Endothelial cell of hepatic sinusoid (primary cell): ENCODE results near the gene LRIT1.

ENCODE experiments used
- in situ Hi-C: cut with HindIII; loops from 2 replicates; pipeline ENCODE4 v1.10.0; 2017; ENCODE audit warnings: low sequenced_read_pairs

The LRIT1 gene

DNA sequence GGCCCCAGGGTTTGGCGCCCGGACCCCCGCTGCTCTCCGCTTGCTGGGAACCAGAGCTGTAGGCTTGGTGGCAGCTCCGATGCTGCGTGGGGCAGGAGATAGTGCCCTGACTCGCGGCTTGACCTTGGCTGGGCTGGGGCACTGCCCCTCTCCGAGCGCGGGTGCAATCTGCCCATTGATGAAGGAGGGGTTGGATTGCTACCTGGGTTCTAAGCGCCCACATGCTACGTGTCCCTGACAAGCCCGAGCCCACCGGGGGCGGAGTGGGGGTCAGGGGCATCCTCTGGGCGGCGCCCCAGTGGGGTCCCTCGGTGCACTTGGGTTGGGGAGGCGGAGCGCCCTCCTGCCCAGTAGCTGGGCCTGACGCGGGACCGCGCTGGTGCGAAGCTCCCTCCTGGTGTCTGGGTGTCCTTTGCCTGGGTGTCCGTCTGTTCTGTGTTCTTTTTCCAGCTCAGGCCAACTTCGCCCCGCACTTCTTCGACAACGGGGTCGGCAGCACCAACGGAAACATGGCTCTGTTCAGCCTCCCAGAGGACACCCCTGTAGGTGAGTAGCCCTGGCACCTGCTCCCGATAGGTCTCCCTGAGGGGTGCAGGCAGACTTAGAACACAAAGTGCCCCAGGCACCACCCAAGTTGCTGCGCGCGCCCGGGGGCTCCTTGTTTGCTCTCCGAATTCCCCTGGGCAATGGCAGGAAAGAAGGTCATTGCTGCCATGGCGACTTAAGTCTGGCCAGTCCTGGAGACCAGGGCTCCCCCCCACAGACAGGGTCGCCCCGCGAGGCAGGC lies 46.1 kb downstream of the LRIT1 start:
- in situ Hi-C loops = no loop called here

GRCh38 chr10:84194424-84195043 lies 46.8 kb downstream of the LRIT1 start, which contains the start of gene CDHR1:
CDHR1 (plus strand) TSS chr10:84194537; CDS start chr10:84194761, 224 bp downstream.
- in situ Hi-C loops = no loop called here

- in situ Hi-C loops = no loop called here
These were observed 47.4 kb downstream of the LRIT1 start for GRCh38 chr10:84193846-84194423.

DNA sequence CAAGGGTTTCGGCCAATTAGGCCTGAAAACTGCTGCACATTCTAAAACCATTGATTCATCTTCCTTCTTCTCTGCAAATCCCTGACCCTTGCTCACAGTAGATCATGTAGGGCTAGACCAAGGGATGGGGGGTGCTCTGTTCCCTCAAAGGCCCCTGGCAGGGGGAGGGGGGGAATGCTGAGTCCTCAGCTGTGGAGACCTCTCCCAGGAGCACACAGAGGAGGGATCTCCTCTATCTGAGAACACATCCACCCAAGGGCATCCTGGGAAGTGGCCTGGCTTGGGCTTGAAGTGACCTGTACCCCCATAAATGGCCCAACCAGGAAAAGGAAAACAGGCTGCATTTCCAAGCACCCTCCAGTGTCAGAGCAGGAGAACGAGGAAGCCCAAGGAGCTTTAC lies 48.0 kb downstream of the LRIT1 start:
- in situ Hi-C loops = no loop called here

- in situ Hi-C loops = no loop called here
These were observed 50.2 kb downstream of the LRIT1 start for GRCh38 chr10:84191106-84191505.

GRCh38 chr10:84190621-84191020 lies 50.7 kb downstream of the LRIT1 start:
- in situ Hi-C loops = no loop called here

DNA sequence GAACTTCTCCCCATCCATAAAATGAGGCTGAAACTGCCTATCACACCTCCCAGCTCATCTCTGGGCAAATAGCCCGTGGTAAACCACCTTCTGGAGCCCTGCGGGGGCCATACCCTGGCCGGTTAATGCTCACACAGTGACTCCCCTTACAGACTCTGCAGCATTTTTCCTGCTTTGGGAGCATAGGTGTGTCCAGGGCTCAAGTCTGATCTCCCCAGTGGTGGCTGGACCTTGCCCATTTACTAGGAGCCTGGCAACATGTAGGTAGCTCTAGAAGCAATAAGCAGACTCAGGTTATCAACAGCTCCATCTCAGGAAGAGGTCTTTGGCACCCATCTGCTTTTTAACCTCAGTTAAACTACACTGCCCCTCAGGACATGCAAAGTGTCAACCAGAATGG lies 52.5 kb downstream of the LRIT1 start:
- in situ Hi-C loops = no loop called here

DNA sequence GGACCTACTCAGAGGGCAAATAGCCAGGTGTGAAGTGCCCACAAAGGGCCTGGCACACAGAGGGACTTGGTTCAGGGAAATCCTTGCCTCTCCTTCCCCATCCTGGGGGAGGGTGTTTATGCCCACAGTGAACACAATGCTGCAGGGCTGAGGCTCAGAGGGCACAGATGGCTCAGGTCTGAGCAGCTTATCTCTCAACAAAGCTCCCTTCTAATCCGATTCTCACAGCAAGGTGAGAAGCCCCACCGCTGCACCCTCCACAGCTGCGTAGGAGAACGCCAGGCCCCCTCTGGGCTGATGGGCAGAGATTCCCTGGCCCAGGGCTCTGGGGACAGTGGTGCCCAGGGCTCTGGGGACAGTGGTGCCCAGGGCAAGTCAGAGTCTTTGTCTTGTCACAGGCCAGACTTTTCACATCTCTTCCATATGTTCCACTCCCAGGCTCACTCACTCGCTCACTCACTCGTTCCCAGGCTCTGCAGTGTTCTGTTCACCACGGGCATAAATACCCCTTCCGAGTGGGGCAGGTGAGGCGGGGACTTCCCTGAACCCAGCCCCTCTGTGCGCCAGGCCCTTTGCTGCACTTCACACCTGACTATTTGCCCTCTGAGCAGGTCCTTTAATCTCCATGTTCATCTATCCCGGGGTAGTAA lies 55.7 kb downstream of the LRIT1 start:
- in situ Hi-C loops = no loop called here

GRCh38 chr10:84184517-84184916 lies 56.8 kb downstream of the LRIT1 start:
- in situ Hi-C loops = no loop called here

DNA sequence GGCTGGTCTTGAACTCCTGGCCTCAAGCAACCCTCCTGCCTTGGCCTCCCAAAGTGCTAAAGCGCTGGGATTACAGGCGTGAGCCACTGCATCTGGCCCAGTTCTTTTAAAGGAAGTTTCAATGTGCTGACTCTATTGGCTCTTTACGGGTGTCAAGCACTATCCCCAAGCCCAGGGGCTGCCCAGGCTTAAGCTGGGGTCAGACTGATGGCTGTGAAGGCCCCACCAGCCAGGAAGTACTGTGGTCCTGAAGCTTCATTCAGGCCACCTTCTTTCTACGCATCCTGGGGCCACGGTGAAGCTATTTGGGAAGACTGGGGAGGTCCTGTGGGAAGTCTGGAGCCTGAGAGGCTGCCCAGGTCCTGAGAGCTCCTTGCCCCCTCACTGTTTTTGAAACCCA lies 59.7 kb downstream of the LRIT1 start:
- in situ Hi-C loops = no loop called here
